SK-MEL-5 (cell line): ENCODE results near the gene MYDGF. TPM values are rescaled to one million over a fixed set of nuclear protein-coding genes. Genes with fewer than 3 reads are reported as not detected.
"Not testable (repeated sequence)": the region's sequence is repeated elsewhere in the genome, so short reads cannot be mapped to it uniquely, and the experiment has no call there.

Experiments used
- DNase-seq: peaks from one replicate; pipeline ENCODE4 v3.0.0-alpha.2; 2016; ENCODE audit warnings: low read depth, low spot score
- in situ Hi-C: cut with HindIII; loops from 2 replicates; pipeline ENCODE4 v1.10.0; 2016; ENCODE audit warnings: low sequenced_read_pairs, high pct_unique_total_duplicates, low pct_unique_long_range_greater_than_20kb
- polyA plus RNA-seq, 2 experiments: library from polyadenylated mRNA; depleted of rRNA; stranded (reverse); fragments of >200 nt; gene quantifications; 2 replicates each; pipeline ENCODE4 v1.2.3, GENCODE V29; 2015
- total RNA-seq: library from RNA; depleted of rRNA; stranded (reverse); fragments of >200 nt; shearing (Covaris generic); gene quantifications from 2 replicates; pipeline ENCODE4 v1.2.3, GENCODE V29; 2014; rRNA removed

The MYDGF gene
- 321 and 322 TPM in 2 replicates for total RNA-seq
- polyA plus RNA-seq (2015; cell fraction: cytosol; rRNA removed): 338 and 373 TPM in 2 replicates
- polyA plus RNA-seq (2015; cell fraction: nucleus; rRNA removed): 23.2 and 32.3 TPM in 2 replicates

DNA sequence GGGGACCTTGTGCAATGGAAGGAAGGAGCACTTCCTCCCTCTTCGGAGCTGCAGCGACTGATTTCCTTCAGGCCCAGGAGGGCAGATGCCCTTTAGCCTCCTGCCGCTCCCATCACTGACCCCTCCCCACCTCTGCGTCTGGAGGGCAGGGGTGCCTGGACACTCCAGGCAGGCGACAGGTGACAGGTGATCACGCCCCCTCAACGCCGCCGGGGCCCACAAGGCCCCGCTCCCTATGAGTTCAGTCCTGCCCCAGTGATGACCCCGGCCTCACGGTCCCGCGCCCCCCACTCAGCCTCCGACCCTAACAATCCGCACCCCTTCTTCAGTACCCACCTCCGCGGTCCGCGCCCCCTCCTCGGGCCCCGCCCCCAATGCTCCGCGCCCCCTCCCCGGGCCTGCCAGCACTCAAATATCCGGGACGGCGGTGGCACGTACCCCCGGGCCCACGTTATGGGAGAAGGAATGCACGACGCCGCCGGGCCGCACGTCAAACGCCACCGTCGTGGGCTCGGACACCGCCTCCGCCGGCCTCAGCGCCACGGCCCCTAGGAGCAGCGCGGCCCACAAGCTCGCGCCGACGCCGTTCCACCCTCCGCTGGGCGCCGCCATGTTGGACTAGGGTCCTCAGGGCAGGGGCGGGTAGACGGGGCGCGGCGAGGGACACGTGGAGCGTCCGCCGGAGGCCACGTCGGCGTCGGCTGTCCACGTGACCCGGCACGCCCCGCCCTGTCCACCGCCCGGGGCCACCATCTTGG lies at the start of gene MYDGF:
TSS of gene MYDGF (minus strand) at position 620 of the 758 bp plus-strand sequence. CDS start at position 612, 8 bp downstream.
- in situ Hi-C loops: no loop called here
- DNase-seq: peak; percentile 83

DNA sequence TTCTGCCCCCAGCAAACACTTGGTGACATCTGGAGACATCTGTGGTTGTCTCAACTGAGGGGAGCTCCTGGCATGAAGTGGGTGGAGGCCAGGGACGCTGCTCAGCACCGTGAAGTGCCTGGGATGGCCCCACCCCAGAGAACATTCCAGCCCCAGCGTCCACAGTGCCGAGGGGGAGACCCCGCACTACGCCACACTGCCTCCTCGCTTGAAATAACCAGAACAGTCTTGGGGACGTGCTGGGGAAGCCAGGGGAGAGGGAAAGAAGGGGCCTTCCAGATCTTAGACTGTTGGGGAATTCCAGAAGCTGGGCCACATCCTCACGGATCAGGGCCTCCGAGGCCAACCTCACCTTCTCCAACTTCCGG lies 49.3 kb upstream of the MYDGF start:
- DNase-seq: no peak
- in situ Hi-C loops: no loop called here

GRCh38 chr19:4717966-4718701 lies 48.0 kb upstream of the MYDGF start:
- in situ Hi-C loops: no loop called here
- DNase-seq: no peak

GRCh38 chr19:4717191-4717965 lies 47.2 kb upstream of the MYDGF start:
- in situ Hi-C loops: no loop called here
- DNase-seq: no peak

DNA sequence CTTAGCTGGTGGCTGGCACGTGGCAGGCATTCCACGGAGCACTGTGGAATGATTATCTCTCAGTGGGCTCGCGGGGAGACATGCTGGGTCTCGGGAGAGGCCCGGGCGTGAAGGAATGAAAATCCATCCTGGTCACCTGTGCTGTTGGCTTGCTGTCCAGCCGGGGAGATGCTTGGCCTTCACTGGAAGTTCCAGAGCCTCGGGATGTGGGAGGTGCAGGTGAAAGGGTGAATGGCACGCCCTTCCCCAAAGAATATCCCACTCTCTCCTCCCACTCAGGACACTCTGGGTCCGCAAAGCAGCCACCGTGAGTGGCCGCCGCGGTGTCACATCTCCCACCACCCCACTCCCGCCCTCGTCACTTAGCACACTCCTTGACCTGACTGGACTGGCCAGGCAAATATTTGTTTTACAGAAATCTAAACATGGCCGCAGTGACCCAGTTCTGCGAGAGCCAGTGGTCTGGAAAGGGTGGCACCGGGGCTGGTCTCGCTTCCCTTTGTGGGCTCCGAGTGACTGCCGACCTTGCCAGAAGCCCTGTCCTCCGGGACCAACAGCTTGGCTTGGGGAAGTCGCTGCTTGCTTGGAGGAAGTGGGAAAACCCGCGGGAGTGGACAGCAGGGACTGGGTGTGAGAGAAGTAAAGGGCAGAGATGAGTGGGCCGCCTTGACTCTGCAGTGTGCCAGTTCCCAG lies 45.5 kb upstream of the MYDGF start:
- in situ Hi-C loops: no loop called here

DNA sequence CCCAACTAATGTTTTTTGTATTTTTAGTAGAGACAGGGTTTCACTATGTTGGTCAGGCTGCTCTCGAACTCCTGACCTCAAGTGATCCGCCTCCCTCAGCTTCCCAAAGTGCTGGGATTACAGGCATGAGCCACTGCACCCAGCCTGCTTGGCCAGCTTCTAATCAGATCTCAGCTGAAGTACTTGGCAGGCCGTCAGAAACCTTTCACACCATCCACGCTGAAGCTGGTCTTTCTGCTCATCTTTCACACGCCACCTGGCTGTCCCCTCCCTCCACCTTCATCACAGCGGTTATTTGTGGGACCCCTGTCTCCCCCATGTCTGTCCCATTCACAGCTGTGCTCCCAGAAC lies 45.0 kb upstream of the MYDGF start:
- in situ Hi-C loops, DNase-seq: not testable (repeated sequence)

More for the DNA sequence above, 45.5 kb upstream of the MYDGF start:
- DNase-seq: no peak

GRCh38 chr19:4714016-4714415 lies 43.9 kb upstream of the MYDGF start:
- DNase-seq: no peak
- in situ Hi-C loops: no loop called here

GRCh38 chr19:4713384-4713951 lies 43.3 kb upstream of the MYDGF start:
- in situ Hi-C loops: no loop called here
- no peak for DNase-seq

DNA sequence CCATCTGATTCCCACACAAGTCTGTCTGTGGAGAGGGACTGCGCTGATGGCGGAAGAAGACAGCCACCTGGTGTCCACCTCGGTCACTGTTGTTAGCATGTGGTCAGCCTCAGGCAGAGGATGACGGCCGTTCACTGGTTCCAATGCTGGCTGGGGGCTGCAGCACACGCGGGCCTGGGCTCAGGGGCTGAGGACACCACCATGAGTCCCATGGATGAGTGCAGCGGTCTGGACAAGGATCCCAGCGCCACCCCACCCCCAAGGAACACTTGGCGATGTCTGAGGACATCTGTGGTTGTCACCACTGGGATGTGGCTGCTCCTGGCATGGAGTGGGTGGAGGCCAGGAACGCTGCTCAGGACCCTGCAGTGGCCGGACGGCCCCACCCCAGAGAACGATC lies 42.6 kb upstream of the MYDGF start:
- in situ Hi-C loops: no loop called here
- no peak for DNase-seq

DNA sequence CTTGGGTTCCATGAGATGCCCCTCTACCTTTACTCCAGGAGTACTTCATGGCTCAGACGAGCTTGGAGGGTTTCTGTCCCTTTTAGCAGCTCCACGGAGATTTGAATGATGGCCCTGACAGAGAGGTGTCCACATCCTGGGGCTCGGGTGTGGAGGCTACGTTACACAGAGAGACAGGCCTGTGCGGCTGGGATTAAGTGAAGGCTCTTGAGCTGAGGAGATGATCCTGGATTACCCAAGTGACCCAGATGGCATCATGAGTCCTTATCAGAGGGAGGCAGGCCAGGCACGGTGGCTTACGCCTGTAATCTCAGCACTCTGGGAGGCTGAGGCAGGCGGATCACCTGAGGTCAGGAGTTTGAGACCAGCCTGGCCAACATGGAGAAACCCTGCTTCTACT lies 41.1 kb upstream of the MYDGF start:
- DNase-seq: no peak
- in situ Hi-C loops: no loop called here

DNA sequence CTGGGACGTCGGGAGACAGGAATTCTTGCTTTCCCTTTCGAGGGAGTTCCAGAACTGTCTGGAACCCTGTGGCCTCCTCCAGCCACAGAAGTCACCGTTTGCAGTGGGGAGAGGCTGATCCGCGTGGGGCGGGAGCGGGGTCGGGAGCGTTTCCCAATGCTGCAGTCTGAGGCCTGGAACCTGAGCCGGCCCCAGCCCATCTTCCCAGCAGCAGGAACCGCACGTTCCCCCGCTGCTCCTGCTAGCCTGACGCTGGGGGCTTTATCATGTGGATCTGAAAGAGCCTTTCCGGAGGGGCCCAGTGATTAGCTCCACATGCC lies 40.1 kb upstream of the MYDGF start:
- DNase-seq: no peak
- in situ Hi-C loops: no loop called here

GRCh38 chr19:4709440-4710280 lies 39.5 kb upstream of the MYDGF start:
- DNase-seq: no peak

GRCh38 chr19:4707956-4708650 lies 38.0 kb upstream of the MYDGF start:
- in situ Hi-C loops: no loop called here
- DNase-seq: no peak

More at GRCh38 chr19:4709440-4710280, 39.5 kb upstream of the MYDGF start:
- in situ Hi-C loops: no loop called here

DNA sequence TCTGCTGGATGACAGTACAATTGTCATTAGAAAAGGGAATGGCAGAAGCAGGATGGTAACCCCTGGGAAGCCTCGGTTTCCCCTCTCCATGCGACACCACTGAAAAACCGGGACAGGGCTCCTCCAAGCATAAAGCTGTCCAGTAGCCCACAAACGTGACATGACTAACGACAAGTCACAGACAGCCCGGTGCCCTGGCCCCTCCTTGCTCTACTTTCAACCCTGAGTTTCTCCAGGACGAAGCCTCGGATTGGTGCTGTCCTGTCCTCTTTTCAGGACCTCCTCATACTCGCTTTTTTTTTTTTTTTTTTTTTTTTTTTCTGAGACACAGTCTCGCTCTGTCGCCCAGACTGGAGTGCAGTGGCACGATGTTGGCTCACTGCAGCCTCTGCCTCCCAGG lies 37.2 kb upstream of the MYDGF start:
- in situ Hi-C loops: no loop called here

DNA sequence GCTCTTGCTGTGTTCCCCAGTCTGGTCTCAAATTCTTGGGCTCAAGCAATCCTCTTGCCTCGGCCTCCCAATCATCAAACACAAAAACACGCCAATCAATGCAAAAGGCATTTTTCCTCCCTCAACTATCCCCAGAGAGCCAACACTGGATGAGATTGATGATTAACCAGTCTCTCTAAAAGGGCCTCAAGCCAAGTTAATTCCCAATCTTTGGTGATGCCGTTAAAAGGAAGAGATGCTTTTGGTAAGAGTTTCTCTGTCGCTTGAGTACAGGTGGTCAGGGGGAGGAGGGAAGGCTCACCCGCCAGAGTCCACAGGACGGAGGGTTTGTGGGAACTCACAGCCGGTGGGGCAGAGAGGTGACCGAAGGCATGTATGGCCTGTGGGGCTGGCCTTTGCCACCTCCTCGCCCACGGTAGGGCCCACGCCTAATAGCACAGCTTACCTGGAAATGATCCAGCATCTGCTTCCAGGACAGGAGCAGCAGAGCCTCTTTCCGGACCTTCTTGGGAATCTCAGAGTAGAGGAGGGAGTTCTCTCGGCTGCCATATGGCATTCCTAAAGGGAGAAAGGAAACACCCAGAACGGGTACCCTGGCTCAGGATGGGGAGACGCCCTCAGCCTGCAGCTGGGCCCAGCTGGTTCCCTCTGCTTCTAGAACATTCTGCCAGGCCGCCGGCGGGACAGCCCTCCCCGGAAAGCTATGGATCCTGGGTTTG lies 35.4 kb upstream of the MYDGF start:
- DNase-seq: no peak
- in situ Hi-C loops: no loop called here

More for the DNA sequence above, 37.2 kb upstream of the MYDGF start:
- no peak for DNase-seq

GRCh38 chr19:4704317-4704673 lies 34.2 kb upstream of the MYDGF start:
- DNase-seq: no peak
- in situ Hi-C loops: no loop called here
